ENCODE data around the gene AFAP1.
A peak's percentile ranks its signal among the peaks of the same experiment; 100 is the strongest.

AFAP1 gene

DNA sequence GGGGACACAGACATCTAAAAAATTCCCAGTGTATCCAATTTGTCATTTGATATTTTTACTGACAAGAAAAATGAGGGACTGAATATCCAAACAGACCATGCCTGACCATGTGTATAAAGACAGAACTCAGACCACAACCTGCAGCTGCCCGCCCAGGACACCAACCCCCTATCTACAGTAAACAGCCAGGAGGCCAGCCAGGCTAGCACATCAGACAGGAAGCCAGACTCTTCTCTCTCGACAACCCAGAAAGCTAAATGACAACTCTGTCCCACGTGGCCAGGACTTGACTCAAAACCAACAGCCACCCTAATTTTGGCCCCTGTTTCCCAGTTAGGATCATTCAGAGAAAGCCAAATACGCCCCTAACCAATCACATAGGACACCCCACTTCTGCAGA lies 15.1 kb downstream of the AFAP1 start:
- Histone ChIP-seq H3K9me3 (ENCODE audit: control insufficient read depth, insufficient read depth, low read depth, low read length) (no peaks in the 10 kb centered on the region), H3K36me3 (ENCODE audit: control insufficient read depth in 2 of 2, insufficient read depth in 1 of 2, low read length in 2 of 2) (no peaks in the 10 kb centered on the region), H3K4me3 (ENCODE audit: low read depth, low read length) (no peak overlapping the region), H3K27ac (ENCODE audit: extremely low read depth, low read depth, low read length) (no peak overlapping the region), H3K4me1 (ENCODE audit: control insufficient read depth, insufficient read depth, low read length) (no peaks in the 10 kb centered on the region)
- ChIA-PET POLR2A (no interaction called here), CTCF (no interaction called here)
- peak; percentile 66 for TF ChIP-seq SETDB1 (IDR thresholded peaks at IDR 0.05; ENCODE audit: insufficient read length, low read length)
- TF ChIP-seq, protein P1, sequence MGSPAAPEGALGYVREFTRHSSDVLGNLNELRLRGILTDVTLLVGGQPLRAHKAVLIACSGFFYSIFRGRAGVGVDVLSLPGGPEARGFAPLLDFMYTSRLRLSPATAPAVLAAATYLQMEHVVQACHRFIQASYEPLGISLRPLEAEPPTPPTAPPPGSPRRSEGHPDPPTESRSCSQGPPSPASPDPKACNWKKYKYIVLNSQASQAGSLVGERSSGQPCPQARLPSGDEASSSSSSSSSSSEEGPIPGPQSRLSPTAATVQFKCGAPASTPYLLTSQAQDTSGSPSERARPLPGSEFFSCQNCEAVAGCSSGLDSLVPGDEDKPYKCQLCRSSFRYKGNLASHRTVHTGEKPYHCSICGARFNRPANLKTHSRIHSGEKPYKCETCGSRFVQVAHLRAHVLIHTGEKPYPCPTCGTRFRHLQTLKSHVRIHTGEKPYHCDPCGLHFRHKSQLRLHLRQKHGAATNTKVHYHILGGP (tag by site-specific recombination; IDR thresholded peaks at IDR 0.05) = no peak

DNA sequence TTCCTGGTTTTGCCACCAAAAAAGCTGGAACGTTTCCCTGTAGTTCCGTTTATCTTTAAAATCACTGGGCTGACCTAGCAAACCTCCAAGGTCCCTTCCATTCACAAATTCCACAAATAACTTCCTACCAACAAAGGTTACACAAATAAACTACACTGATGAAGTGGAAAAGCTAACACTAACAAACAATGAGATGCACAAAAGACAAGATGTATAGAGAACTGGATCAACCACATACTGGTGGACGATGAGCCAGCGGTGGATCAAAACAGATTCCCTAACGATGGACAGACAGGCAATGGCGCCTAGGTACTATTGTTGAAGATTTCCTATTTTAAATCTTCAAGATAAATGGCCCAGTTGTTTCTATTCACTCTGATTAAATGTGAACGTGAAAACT lies 15.5 kb downstream of the AFAP1 start:
- Histone ChIP-seq H3K4me1 (ENCODE audit: control insufficient read depth, insufficient read depth, low read length) (no peaks in the 10 kb centered on the region), H3K9me3 (ENCODE audit: control insufficient read depth, insufficient read depth, low read depth, low read length) (no peaks in the 10 kb centered on the region), H3K27ac (ENCODE audit: extremely low read depth, low read depth, low read length) (no peak overlapping the region), H3K4me3 (ENCODE audit: low read depth, low read length) (no peak overlapping the region), H3K36me3 (ENCODE audit: control insufficient read depth in 2 of 2, insufficient read depth in 1 of 2, low read length in 2 of 2) (no peaks in the 10 kb centered on the region)
- TF ChIP-seq ZNF404 (tag by site-specific recombination; IDR thresholded peaks at IDR 0.05) (no peak), ZNF488 (tag by site-specific recombination; IDR thresholded peaks at IDR 0.05) (no peak), ZNF175 (tag by site-specific recombination; IDR thresholded peaks at IDR 0.05) (no peak), ZNF777 (tag by site-specific recombination; IDR thresholded peaks at IDR 0.05; ENCODE audit: borderline replicate concordance) (no peak), HOXC10 (CRISPR knock-in tag; IDR thresholded peaks at IDR 0.05) (no peak), ZNF501 (tag by site-specific recombination; IDR thresholded peaks at IDR 0.05) (no peak), ZNF704 (tag by site-specific recombination; IDR thresholded peaks at IDR 0.05) (no peak), MEIS1 (CRISPR knock-in tag; IDR thresholded peaks at IDR 0.05; ENCODE audit: borderline replicate concordance) (no peak), ZNF558 (tag by site-specific recombination; IDR thresholded peaks at IDR 0.05) (no peak), ZNF830 (tag by site-specific recombination; IDR thresholded peaks at IDR 0.05; ENCODE audit: low read depth) (no peak), ZFP69B (tag by site-specific recombination; IDR thresholded peaks at IDR 0.05) (no peak), ZFP41 (tag by site-specific recombination; IDR thresholded peaks at IDR 0.05; ENCODE audit: borderline replicate concordance) (no peak), ZNF707 (tag by site-specific recombination; IDR thresholded peaks at IDR 0.05) (no peak)
- ChIA-PET POLR2A (no interaction called here), CTCF (no interaction called here)

DNA sequence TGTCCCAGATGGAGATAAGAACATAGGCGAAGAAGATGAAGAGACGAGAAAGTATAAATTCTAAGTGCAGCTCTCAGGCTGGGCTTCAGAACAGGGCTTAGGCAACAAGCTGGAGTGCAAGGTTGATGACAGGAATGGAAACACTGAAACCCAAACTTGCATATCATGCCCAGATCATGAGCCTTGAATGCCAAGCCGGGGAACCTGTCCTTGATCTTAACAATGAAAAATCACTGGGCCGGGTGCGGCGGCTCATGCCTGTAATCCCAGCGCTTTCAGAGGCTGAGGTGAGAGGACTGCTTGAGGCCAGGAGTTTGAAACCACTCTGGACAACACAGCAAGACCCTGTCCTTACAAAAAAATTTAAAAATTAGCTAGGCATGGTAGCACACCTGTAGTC lies 17.2 kb downstream of the AFAP1 start:
- Histone ChIP-seq H3K9me3 (ENCODE audit: control insufficient read depth, insufficient read depth, low read depth, low read length) (no peaks in the 10 kb centered on the region), H3K36me3 (ENCODE audit: control insufficient read depth in 2 of 2, insufficient read depth in 1 of 2, low read length in 2 of 2) (no peaks in the 10 kb centered on the region), H3K4me3 (ENCODE audit: low read depth, low read length) (no peak overlapping the region), H3K27ac (ENCODE audit: extremely low read depth, low read depth, low read length) (no peak overlapping the region), H3K4me1 (ENCODE audit: control insufficient read depth, insufficient read depth, low read length) (no peaks in the 10 kb centered on the region)
- ChIA-PET CTCF (interaction anchor here (1.0 to 1.4 kb wide), 3 partner anchors 48 to 161 kb away, joined by 3 to 4 read pairs (median 3); no protein-coding TSS in a partner anchor), POLR2A (no interaction called here)
- TF ChIP-seq ZNF366 (tag by site-specific recombination; conservative IDR thresholded peaks at IDR 0.05) = no peak
- TF ChIP-seq ZNF692 (tag by site-specific recombination; IDR thresholded peaks at IDR 0.05) = no peak
- no peak for TF ChIP-seq ZNF555 (tag by site-specific recombination; conservative IDR thresholded peaks at IDR 0.05)
- TF ChIP-seq ZNF274 (IDR thresholded peaks at IDR 0.05; ENCODE audit: low read length) = no peak
- TF ChIP-seq ZNF274 (tag by site-specific recombination; IDR thresholded peaks at IDR 0.05; ENCODE audit: borderline replicate concordance) = no peak
- no peak for TF ChIP-seq IKZF3 (tag by site-specific recombination; IDR thresholded peaks at IDR 0.05)
- no peak for TF ChIP-seq ZNF416 (tag by site-specific recombination; IDR thresholded peaks at IDR 0.05)
- TF ChIP-seq, protein P2, sequence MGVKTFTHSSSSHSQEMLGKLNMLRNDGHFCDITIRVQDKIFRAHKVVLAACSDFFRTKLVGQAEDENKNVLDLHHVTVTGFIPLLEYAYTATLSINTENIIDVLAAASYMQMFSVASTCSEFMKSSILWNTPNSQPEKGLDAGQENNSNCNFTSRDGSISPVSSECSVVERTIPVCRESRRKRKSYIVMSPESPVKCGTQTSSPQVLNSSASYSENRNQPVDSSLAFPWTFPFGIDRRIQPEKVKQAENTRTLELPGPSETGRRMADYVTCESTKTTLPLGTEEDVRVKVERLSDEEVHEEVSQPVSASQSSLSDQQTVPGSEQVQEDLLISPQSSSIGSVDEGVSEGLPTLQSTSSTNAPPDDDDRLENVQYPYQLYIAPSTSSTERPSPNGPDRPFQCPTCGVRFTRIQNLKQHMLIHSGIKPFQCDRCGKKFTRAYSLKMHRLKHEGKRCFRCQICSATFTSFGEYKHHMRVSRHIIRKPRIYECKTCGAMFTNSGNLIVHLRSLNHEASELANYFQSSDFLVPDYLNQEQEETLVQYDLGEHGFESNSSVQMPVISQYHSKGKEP (tag by site-specific recombination; IDR thresholded peaks at IDR 0.05) = no peak
- no peak for TF ChIP-seq ZNF169 (tag by site-specific recombination; IDR thresholded peaks at IDR 0.05)
- TF ChIP-seq ZXDB (tag by site-specific recombination; IDR thresholded peaks at IDR 0.05) = no peak
- no peak for TF ChIP-seq ZNF202 (tag by site-specific recombination; IDR thresholded peaks at IDR 0.05; ENCODE audit: borderline replicate concordance)
